HepG2 (cell line): ENCODE data around the gene SPAG7. TPM values are rescaled to one million over a fixed set of nuclear protein-coding genes. Genes with fewer than 3 reads are reported as not detected.

Source experiments
- AKAP8 ChIP-seq: sonication (generic); formaldehyde crosslinking; IDR thresholded peaks from 2 replicates; pipeline ENCODE4 v1.5.1; 2020; ENCODE audit warnings: mild to moderate bottlenecking, missing genetic modification reagents
- CREM ChIP-seq, 2 experiments: sonication (generic) in 1 of 2; formaldehyde crosslinking in 1 of 2; IDR thresholded peaks; 2 replicates each; pipeline versions ENCODE4 v1.4.0 to v1.6.1; 2016 to 2020; ENCODE audit warnings: antibody characterized with exemption in 1 of 2, mild to moderate bottlenecking in 1 of 2, missing genetic modification reagents in 1 of 2
- EED ChIP-seq: sonication (generic); formaldehyde crosslinking; IDR thresholded peaks from 2 replicates; pipeline ENCODE4 v1.5.0; 2020; ENCODE audit warnings: mild to moderate bottlenecking, missing genetic modification reagents
- HOXA7 ChIP-seq: sonication (generic); formaldehyde crosslinking; IDR thresholded peaks from 2 replicates; pipeline ENCODE4 v1.8.1; 2022; ENCODE audit warnings: mild to moderate bottlenecking, missing genetic modification reagents, moderate library complexity
- MYNN ChIP-seq: sonication (generic); formaldehyde crosslinking; IDR thresholded peaks from 2 replicates; pipeline ENCODE4 v1.4.0; 2020; ENCODE audit warnings: mild to moderate bottlenecking, low read depth, missing genetic modification reagents
- POLR2AphosphoS5 ChIP-seq: IDR thresholded peaks from 2 replicates; pipeline ENCODE4 v1.6.1; 2012; ENCODE audit warnings: low read depth, low read length
- RXRB ChIP-seq: IDR thresholded peaks from 2 replicates; pipeline ENCODE4 v1.6.1; 2016; ENCODE audit warnings: borderline replicate concordance, missing genetic modification reagents, missing compliant biosample characterization
- SP4 ChIP-seq: sonication (generic); formaldehyde crosslinking; IDR thresholded peaks from 2 replicates; pipeline ENCODE4 v1.8.1; 2023; ENCODE audit warnings: mild to moderate bottlenecking, missing genetic modification reagents
- SRSF9 ChIP-seq: fragments of 200-400 bp; formaldehyde crosslinking; IDR thresholded peaks from 2 replicates; pipeline ENCODE4 v1.6.1; 2018; ENCODE audit warnings: borderline replicate concordance, mild to moderate bottlenecking, low read depth, low read length; ENCODE audit not compliant: insufficient read depth, poor library complexity, severe bottlenecking
- THAP11 ChIP-seq: IDR thresholded peaks from 2 replicates; pipeline ENCODE4 v1.6.1; 2016; ENCODE audit warnings: missing biosample characterization, missing genetic modification reagents
- THAP9 ChIP-seq: sonication (generic); formaldehyde crosslinking; IDR thresholded peaks from 2 replicates; pipeline ENCODE4; 2020; ENCODE audit warnings: missing genetic modification reagents, mild to moderate bottlenecking, borderline replicate concordance
- WIZ ChIP-seq: sonication (generic); formaldehyde crosslinking; IDR thresholded peaks from 2 replicates; pipeline ENCODE4 v1.5.1; 2020; ENCODE audit warnings: mild to moderate bottlenecking, missing genetic modification reagents
- ZBED4 ChIP-seq: sonication (generic); formaldehyde crosslinking; IDR thresholded peaks from 2 replicates; pipeline ENCODE4 v1.4.0; 2020; ENCODE audit warnings: missing genetic modification reagents, borderline replicate concordance
- ZIK1 ChIP-seq: sonication (generic); formaldehyde crosslinking; IDR thresholded peaks from 2 replicates; pipeline ENCODE4 v1.5.0; 2020; ENCODE audit warnings: mild to moderate bottlenecking, low read depth, missing genetic modification reagents, borderline replicate concordance
- ZSCAN20 ChIP-seq: sonication (generic); formaldehyde crosslinking; IDR thresholded peaks from 2 replicates; pipeline ENCODE4 v1.4.0; 2020; ENCODE audit warnings: missing genetic modification reagents, mild to moderate bottlenecking, borderline replicate concordance
- polyA plus RNA-seq, 8 experiments: library from polyadenylated mRNA; depleted of rRNA in 3 of 8; stranded (reverse) in 7 of 8; unstranded in 1 of 8; fragments of >200 nt; fragmentation: Illumina TruSeq in 4 of 8; extraction: Trizol in 4 of 8; gene quantifications; 2 replicates each; pipeline versions ENCODE4 v1.2.1 to v1.2.3, GENCODE V29; 2011 to 2016; ENCODE audit warnings: low read depth in 4 of 8, missing spikeins in 1 of 8, mixed read lengths in 1 of 8; ENCODE audit not compliant: insufficient read depth in 1 of 8
- total RNA-seq, 5 experiments: library from RNA; depleted of rRNA; stranded (reverse); fragments of >200 nt; fragmentation: Illumina TruSeq; extraction: Trizol; gene quantifications; 2 replicates each; pipeline ENCODE4 v1.2.3, GENCODE V29; 2016; ENCODE audit warnings: low read depth in 1 of 5
- TF ChIP-seq, protein P1 (sequence below): IDR thresholded peaks from 2 replicates; pipeline ENCODE4 v1.6.1; 2016
- TF ChIP-seq, protein P2 (sequence below): sonication (generic); formaldehyde crosslinking; IDR thresholded peaks from 2 replicates; pipeline ENCODE4 v1.5.1; 2020; ENCODE audit warnings: mild to moderate bottlenecking, moderate library complexity, missing genetic modification reagents

Gene SPAG7
- total and polyA plus RNA-seq, 2 of the 13 experiments (the other 11 are each of a cell fraction or from before 2014, with no cell fraction given) = 51.0 to 59.0 TPM

- TF ChIP-seq THAP9 (CRISPR knock-in tag) (no peak), SRSF9 (no peak), EED (no peak), ZIK1 (CRISPR knock-in tag) (no peak), CREM (IDR thresholded peaks at IDR 0.05) (no peak), CREM (CRISPR knock-in tag; IDR thresholded peaks at IDR 0.05) (no peak), WIZ (CRISPR knock-in tag) (no peak), HOXA7 (CRISPR knock-in tag) (no peak), ZSCAN20 (CRISPR knock-in tag) (no peak), MYNN (no peak), AKAP8 (CRISPR knock-in tag) (0 out of 2 replicates have a peak, but pooled peaks have one; percentile 47), RXRB (CRISPR knock-in tag) (no peak), POLR2AphosphoS5 (peak; percentile 35; the same call in 1 of the 2 replicates), ZBED4 (CRISPR knock-in tag) (no peak), THAP11 (CRISPR knock-in tag) (peak; percentile 50), SP4 (CRISPR knock-in tag) (0 out of 2 replicates have a peak, but pooled peaks have one; percentile 37)
- TF ChIP-seq, protein P1, sequence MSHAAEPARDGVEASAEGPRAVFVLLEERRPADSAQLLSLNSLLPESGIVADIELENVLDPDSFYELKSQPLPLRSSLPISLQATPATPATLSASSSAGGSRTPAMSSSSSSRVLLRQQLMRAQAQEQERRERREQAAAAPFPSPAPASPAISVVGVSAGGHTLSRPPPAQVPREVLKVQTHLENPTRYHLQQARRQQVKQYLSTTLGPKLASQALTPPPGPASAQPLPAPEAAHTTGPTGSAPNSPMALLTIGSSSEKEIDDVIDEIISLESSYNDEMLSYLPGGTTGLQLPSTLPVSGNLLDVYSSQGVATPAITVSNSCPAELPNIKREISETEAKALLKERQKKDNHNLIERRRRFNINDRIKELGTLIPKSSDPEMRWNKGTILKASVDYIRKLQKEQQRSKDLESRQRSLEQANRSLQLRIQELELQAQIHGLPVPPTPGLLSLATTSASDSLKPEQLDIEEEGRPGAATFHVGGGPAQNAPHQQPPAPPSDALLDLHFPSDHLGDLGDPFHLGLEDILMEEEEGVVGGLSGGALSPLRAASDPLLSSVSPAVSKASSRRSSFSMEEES (CRISPR knock-in tag) = no peak
- TF ChIP-seq, protein P2, sequence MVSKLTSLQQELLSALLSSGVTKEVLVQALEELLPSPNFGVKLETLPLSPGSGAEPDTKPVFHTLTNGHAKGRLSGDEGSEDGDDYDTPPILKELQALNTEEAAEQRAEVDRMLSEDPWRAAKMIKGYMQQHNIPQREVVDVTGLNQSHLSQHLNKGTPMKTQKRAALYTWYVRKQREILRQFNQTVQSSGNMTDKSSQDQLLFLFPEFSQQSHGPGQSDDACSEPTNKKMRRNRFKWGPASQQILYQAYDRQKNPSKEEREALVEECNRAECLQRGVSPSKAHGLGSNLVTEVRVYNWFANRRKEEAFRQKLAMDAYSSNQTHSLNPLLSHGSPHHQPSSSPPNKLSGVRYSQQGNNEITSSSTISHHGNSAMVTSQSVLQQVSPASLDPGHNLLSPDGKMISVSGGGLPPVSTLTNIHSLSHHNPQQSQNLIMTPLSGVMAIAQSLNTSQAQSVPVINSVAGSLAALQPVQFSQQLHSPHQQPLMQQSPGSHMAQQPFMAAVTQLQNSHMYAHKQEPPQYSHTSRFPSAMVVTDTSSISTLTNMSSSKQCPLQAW (CRISPR knock-in tag) = peak; percentile 23; the same call in 1 of the 2 replicates
Observed at GRCh38 chr17:4934173-4934979, 33.2 kb downstream of the SPAG7 start (continued).
